Occipital lobe (tissue), 2 donors: ENCODE measurements around the gene POTEF. TPM values are rescaled to one million over a fixed set of nuclear protein-coding genes. Genes with fewer than 3 reads are reported as not detected.
"Not testable (repeated sequence)": the region's sequence is repeated elsewhere in the genome, so short reads cannot be mapped to it uniquely, and the experiment has no call there.

Experiments used
- DNase-seq: peaks from one replicate; lab custom pipeline; 2025; lab: John Stamatoyannopoulos, UW
- total RNA-seq: library from RNA; depleted of rRNA; stranded (reverse); fragments of >200 nt; gene quantifications from one replicate; pipeline ENCODE4 v1.2.3, GENCODE V29; 2014

The POTEF gene
- total RNA-seq, 1 donor from 2014 or later: not detected

GRCh38 chr2:130152816-130153595 lies 24.0 kb upstream of the POTEF start:
- no peak for DNase-seq

- not testable (repeated sequence) for DNase-seq
These were observed 23.3 kb upstream of the POTEF start for GRCh38 chr2:130152136-130152815.

GRCh38 chr2:130151145-130151512 lies 22.1 kb upstream of the POTEF start:
- DNase-seq: not testable (repeated sequence)

GRCh38 chr2:130150181-130151144 lies 21.4 kb upstream of the POTEF start:
- DNase-seq: no peak

- not testable (repeated sequence) for DNase-seq
These were observed 19.5 kb upstream of the POTEF start for GRCh38 chr2:130148515-130148914.

GRCh38 chr2:130145006-130145414 lies 16.0 kb upstream of the POTEF start, which contains the start of gene CCDC74B:
Gene CCDC74B, minus strand, starts transcription at chr2:130145112. Its CDS starts 116 bp downstream, at chr2:130144996.
- not testable (repeated sequence) for DNase-seq

- DNase-seq: not testable (repeated sequence)
These were observed 14.4 kb upstream of the POTEF start for GRCh38 chr2:130143266-130144039.

- not testable (repeated sequence) for DNase-seq
These were observed 13.6 kb upstream of the POTEF start for GRCh38 chr2:130142396-130143265.

- not testable (repeated sequence) for DNase-seq
These were observed 12.8 kb upstream of the POTEF start for GRCh38 chr2:130141645-130142370.

GRCh38 chr2:130141002-130141401 lies 12.0 kb upstream of the POTEF start:
- DNase-seq: not testable (repeated sequence)

GRCh38 chr2:130140516-130140915 lies 11.5 kb upstream of the POTEF start:
- not testable (repeated sequence) for DNase-seq

GRCh38 chr2:130139331-130140280 lies 10.6 kb upstream of the POTEF start:
- DNase-seq: not testable (repeated sequence)

GRCh38 chr2:130138841-130139251 lies 9.8 kb upstream of the POTEF start:
- not testable (repeated sequence) for DNase-seq

GRCh38 chr2:130138326-130138725 lies 9.3 kb upstream of the POTEF start:
- DNase-seq: not testable (repeated sequence)

- DNase-seq: not testable (repeated sequence)
These were observed 8.1 kb upstream of the POTEF start for GRCh38 chr2:130137118-130137517.

GRCh38 chr2:130136546-130136945 lies 7.5 kb upstream of the POTEF start:
- DNase-seq: not testable (repeated sequence)

GRCh38 chr2:130135692-130136541 lies 6.9 kb upstream of the POTEF start:
- no peak for DNase-seq
